Central memory CD4-positive, alpha-beta T cell (primary cell): ENCODE measurements around the gene GLYR1.
A peak's percentile ranks its signal among the peaks of the same experiment; 100 is the strongest.

Experiments
- DNase-seq: peaks from one replicate; pipeline ENCODE4 v3.0.0; 2022

The GLYR1 gene

GRCh38 chr16:4803401-4803844, 43.7 kb downstream of the GLYR1 start:
- no peak for DNase-seq

- DNase-seq, result peak; percentile 87
Observed at GRCh38 chr16:4802659-4803287, 44.3 kb downstream of the GLYR1 start.

GRCh38 chr16:4801962-4802658, 45.0 kb downstream of the GLYR1 start, which contains the start of gene ROGDI:
TSS of gene ROGDI (minus strand) at chr16:4802633. CDS start at chr16:4802571, 62 bp downstream.
- peak; percentile 89 for DNase-seq

- DNase-seq, result no peak
Observed at GRCh38 chr16:4801051-4801961, 45.8 kb downstream of the GLYR1 start.

GRCh38 chr16:4800290-4801041, 46.6 kb downstream of the GLYR1 start:
- no peak for DNase-seq

GRCh38 chr16:4799171-4799855, 47.8 kb downstream of the GLYR1 start:
- no peak for DNase-seq

GRCh38 chr16:4798456-4798855, 48.6 kb downstream of the GLYR1 start:
- DNase-seq, result no peak

GRCh38 chr16:4797805-4798252, 49.3 kb downstream of the GLYR1 start:
- DNase-seq, result no peak

GRCh38 chr16:4796982-4797804, 49.9 kb downstream of the GLYR1 start:
- no peak for DNase-seq

GRCh38 chr16:4795828-4796572, 51.1 kb downstream of the GLYR1 start:
- no peak for DNase-seq

GRCh38 chr16:4795181-4795827, 51.8 kb downstream of the GLYR1 start, which contains the start of gene SMIM22:
TSS of gene SMIM22 (plus strand) at chr16:4795369. CDS start at chr16:4795735, 366 bp downstream.
- DNase-seq, result no peak

- DNase-seq, result no peak
Observed at GRCh38 chr16:4792951-4793513, 54.1 kb downstream of the GLYR1 start.

- no peak for DNase-seq
Observed at GRCh38 chr16:4790871-4791270, 56.2 kb downstream of the GLYR1 start.

GRCh38 chr16:4790261-4790660, 56.8 kb downstream of the GLYR1 start:
- no peak for DNase-seq

GRCh38 chr16:4788910-4789309, 58.2 kb downstream of the GLYR1 start:
- DNase-seq, result no peak

GRCh38 chr16:4788489-4788889, 58.6 kb downstream of the GLYR1 start:
- no peak for DNase-seq

- no peak for DNase-seq
Observed at GRCh38 chr16:4787627-4788482, 59.2 kb downstream of the GLYR1 start, which contains the start of gene SEPTIN12. TSS of gene SEPTIN12 (minus strand) at chr16:4788345. CDS start at chr16:4787645, 700 bp downstream.

GRCh38 chr16:4787068-4787467, 60.0 kb downstream of the GLYR1 start:
- DNase-seq, result no peak
